Caco-2 (cell line): ENCODE data around the gene SLC39A12. TPM values are rescaled to one million over a fixed set of nuclear protein-coding genes. Genes with fewer than 3 reads are reported as not detected.

Experiments used
- BruUV-seq: library from RNA; stranded (reverse); fragments of 400-500 nt; replicated peaks from 2 replicates; lab custom pipeline; 2021; lab: Mats Ljungman, UMichigan
- CTCF ChIA-PET: fragments of 300-600 bp; sonication (Branson Sonifier 250); formaldehyde crosslinking; loops from one replicate; lab custom pipeline; 2022; ENCODE audit warnings: antibody characterized with exemption; lab: Charles Lee
- POLR2A ChIA-PET: fragments of 300-600 bp; sonication (Branson Sonifier 250); formaldehyde crosslinking; loops from one replicate; lab custom pipeline; 2022; ENCODE audit warnings: antibody characterized with exemption; lab: Charles Lee
- DNase-seq, 2 experiments: peaks; one replicate each; pipeline versions ENCODE4 v3.0.0 to v3.0.0-alpha.2; 2020 to 2022
- H3K27me3 ChIP-seq: replicated peaks from 2 replicates; pipeline ENCODE4 v1.6.0; 2011; ENCODE audit warnings: low read length; ENCODE audit not compliant: control insufficient read depth, insufficient read depth
- H3K36me3 ChIP-seq: 2 replicates; pipeline ENCODE4 v1.5.1; 2011; ENCODE audit warnings: low read length; ENCODE audit not compliant: control insufficient read depth, insufficient read depth
- H3K4me1 ChIP-seq: fragments of 250-450 bp; sonication (Bioruptor Pico); 2 replicates; pipeline ENCODE4 v1.5.1; 2020; ENCODE audit warnings: mild to moderate bottlenecking
- H3K4me3 ChIP-seq: 2 replicates; pipeline ENCODE4 v1.5.1; 2011; ENCODE audit warnings: low read depth, mild to moderate bottlenecking, control low read depth, low read length
- H3K9me3 ChIP-seq: fragments of 250-450 bp; sonication (Bioruptor Pico); 2 replicates; pipeline ENCODE4 v1.5.1; 2020; ENCODE audit warnings: mild to moderate bottlenecking, moderate library complexity
- H3K27ac Mint-ChIP-seq: one replicate; pipeline ENCODE4 v1.8.0; 2022; ENCODE audit warnings: mixed read lengths; ENCODE audit not compliant: unreplicated experiment
- H3K27me3 Mint-ChIP-seq: one replicate; pipeline ENCODE4 v1.8.0; 2022; ENCODE audit warnings: mixed read lengths; ENCODE audit not compliant: insufficient read depth, unreplicated experiment
- H3K36me3 Mint-ChIP-seq: one replicate; pipeline ENCODE4 v1.8.0; 2022; ENCODE audit warnings: mild to moderate bottlenecking, mixed read lengths; ENCODE audit not compliant: insufficient read depth, unreplicated experiment
- H3K4me1 Mint-ChIP-seq: one replicate; pipeline ENCODE4 v1.8.0; 2022; ENCODE audit warnings: low read depth, mixed read lengths; ENCODE audit not compliant: unreplicated experiment
- H3K4me3 Mint-ChIP-seq: one replicate; pipeline ENCODE4 v1.8.0; 2022; ENCODE audit warnings: mild to moderate bottlenecking, moderate library complexity, mixed read lengths; ENCODE audit not compliant: unreplicated experiment
- H3K9me3 Mint-ChIP-seq: one replicate; pipeline ENCODE4 v1.8.0; 2022; ENCODE audit warnings: mixed read lengths; ENCODE audit not compliant: unreplicated experiment
- CTCF ChIP-seq, 2 experiments: fragments of 200-600 bp in 1 of 2; IDR thresholded peaks; 1 replicate in 1 of 2; 2 replicates in 1 of 2; pipeline versions ENCODE4 v1.5.1 to v1.8.0; 2011 to 2022; ENCODE audit warnings: antibody characterized with exemption in 1 of 2, control low read depth in 1 of 2, inconsistent platforms in 1 of 2, low read depth in 1 of 2, low read length in 1 of 2, mild to moderate bottlenecking in 1 of 2, moderate library complexity in 1 of 2; ENCODE audit not compliant: insufficient read depth in 1 of 2, severe bottlenecking in 1 of 2, unreplicated experiment in 1 of 2
- intact Hi-C: fragments of 100-400 bp; cut with micrococcal nuclease; formaldehyde crosslinking; loops from one replicate; pipeline ENCODE4 v1.10.0; 2022; ENCODE audit not compliant: unreplicated experiment
- total RNA-seq: library from RNA; stranded (reverse); gene quantifications from 2 replicates; pipeline ENCODE4 v1.2.3, GENCODE V29; 2022

The SLC39A12 gene
- total RNA-seq, 1 experiment from 2014 or later = not detected

DNA sequence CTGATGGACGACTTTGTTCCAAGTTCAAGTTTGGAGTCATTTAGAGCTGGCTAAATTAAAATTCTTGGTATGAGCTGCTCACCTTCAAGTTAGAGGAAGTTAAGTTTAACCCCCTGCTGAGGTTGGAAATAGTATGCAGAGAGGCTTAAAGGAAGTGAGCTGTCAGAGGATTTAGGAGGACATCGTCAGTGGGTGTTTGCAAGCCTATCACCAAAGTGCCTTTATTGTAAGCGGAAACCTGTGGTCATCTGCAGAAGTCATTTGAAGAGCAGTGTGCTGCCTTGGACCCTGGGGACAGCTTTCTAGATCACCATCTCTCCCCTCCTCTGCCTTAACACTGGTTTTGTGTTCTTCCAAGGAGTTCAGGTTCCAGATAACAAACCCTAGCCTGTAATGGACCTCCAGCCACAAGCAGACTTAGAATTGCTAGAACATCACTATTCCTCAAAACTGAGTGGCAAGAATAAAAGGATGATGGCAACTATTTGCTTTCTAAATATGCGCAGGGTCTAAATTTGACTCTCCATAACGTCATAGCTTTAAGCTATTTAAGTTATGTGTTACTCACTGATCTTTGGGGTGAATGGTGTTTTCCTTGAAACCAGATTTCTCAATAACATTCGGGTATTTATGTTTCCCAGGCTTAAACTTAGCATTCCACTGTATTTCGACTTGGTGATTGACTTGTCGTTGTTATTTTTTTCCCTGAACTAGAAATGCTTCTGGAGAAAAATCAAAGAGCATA, 93.4 kb downstream of the SLC39A12 start:
- Mint-ChIP-seq H3K27me3 (peaks cover 5% of the 10 kb centered on the region), H3K27ac (no peak overlapping the region), H3K36me3 (no peaks in the 10 kb centered on the region), H3K4me3 (no peak overlapping the region), H3K9me3 (no peaks in the 10 kb centered on the region), H3K4me1 (no peaks in the 10 kb centered on the region)
- Histone ChIP-seq H3K36me3 (no peaks in the 10 kb centered on the region), H3K27me3 (no peaks in the 10 kb centered on the region), H3K4me1 (no peaks in the 10 kb centered on the region), H3K4me3 (no peak overlapping the region), H3K9me3 (no peaks in the 10 kb centered on the region)
- CTCF ChIA-PET = interaction anchor here (0.6 kb wide), 2 partner anchors 428 to 439 kb away, joined by 3 read pairs; partner anchors contain the start of gene HACD1
- no peak for DNase-seq
- POLR2A ChIA-PET = no interaction called here
- TF ChIP-seq CTCF (IDR thresholded peaks at IDR 0.05; ENCODE audit: insufficient read depth in 1 of 2, low read depth in 1 of 2, low read length in 1 of 2, severe bottlenecking in 1 of 2, unreplicated experiment in 1 of 2) = no peak
- intact Hi-C loops = no loop called here
- BruUV-seq = no TSS peak

DNA sequence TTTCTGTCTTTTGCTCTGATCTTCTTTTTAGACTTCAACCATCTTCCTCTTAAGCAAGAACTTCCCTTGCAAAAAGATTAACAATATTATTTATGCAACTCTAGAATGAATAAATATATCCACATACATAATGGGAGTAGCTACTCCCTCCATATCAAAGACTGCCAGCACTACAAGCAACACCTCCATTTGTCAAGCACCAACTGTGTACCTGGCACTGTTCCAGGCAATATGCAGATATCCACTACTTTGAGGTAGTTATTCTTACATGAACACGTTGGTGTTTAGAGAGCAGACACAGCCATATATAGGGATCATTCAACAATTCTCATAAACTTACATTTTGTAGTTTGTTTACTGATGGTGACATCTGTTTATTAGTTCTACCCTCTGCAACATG, 104.9 kb downstream of the SLC39A12 start:
- ChIA-PET POLR2A (no interaction called here), CTCF (no interaction called here)
- Mint-ChIP-seq H3K27ac (no peak overlapping the region), H3K4me3 (no peak overlapping the region), H3K9me3 (no peaks in the 10 kb centered on the region), H3K27me3 (no peaks in the 10 kb centered on the region), H3K36me3 (no peaks in the 10 kb centered on the region), H3K4me1 (no peaks in the 10 kb centered on the region)
- no peak overlapping the region for H3K4me3 ChIP-seq
- H3K36me3 ChIP-seq = no peaks in the 10 kb centered on the region
- no TSS peak for BruUV-seq
- no peak for DNase-seq
- H3K4me1 ChIP-seq = no peaks in the 10 kb centered on the region
- H3K9me3 ChIP-seq = no peaks in the 10 kb centered on the region
- intact Hi-C loops = no loop called here
- no peak for TF ChIP-seq CTCF (IDR thresholded peaks at IDR 0.05; ENCODE audit: insufficient read depth in 1 of 2, low read depth in 1 of 2, low read length in 1 of 2, severe bottlenecking in 1 of 2, unreplicated experiment in 1 of 2)
- no peaks in the 10 kb centered on the region for H3K27me3 ChIP-seq

DNA sequence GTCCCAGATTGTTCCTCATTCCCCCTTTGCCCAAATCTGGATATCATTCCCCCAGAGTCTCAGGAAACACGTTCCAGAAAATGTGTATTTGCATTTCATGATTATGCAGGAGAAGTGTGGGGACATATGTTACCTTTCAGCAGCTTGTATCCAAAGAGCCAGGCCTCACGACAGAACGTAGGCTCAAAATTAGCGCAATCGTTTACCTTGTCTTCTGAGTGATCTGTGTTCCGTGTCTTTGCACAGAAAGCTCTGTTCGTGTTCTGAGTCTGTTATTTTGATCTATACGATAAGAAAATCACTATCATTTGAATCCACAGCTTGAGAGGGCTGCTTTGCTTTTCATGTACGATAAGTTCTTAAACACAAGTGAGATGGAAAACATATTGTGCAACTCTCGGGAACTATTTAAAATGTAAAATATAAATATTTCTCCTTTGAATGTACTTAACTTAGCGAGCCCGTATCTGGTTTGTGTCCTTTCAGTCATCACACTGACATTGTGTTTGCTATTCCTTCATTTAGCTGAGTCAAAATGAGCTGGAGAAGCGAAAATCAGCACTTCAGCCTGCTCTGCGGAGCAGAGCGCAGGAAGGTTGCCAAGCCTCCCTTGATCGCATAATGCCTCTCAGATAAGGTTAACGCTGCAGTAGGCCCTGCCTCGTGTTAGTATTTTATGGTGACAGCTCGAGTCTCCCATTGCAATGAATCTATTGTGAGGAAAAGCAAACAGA, 108.3 kb downstream of the SLC39A12 start:
- Mint-ChIP-seq H3K27ac (no peak overlapping the region), H3K27me3 (no peaks in the 10 kb centered on the region)
- POLR2A ChIA-PET = no interaction called here

More for the DNA sequence above, 108.3 kb downstream of the SLC39A12 start:
- no peaks in the 10 kb centered on the region for H3K9me3 ChIP-seq
- Mint-ChIP-seq H3K4me1 (no peaks in the 10 kb centered on the region), H3K36me3 (no peaks in the 10 kb centered on the region), H3K9me3 (no peaks in the 10 kb centered on the region), H3K4me3 (no peak overlapping the region)
- intact Hi-C loops = no loop called here
- no TSS peak for BruUV-seq
- H3K4me3 ChIP-seq = no peak overlapping the region
- no peak for DNase-seq
- H3K4me1 ChIP-seq = no peaks in the 10 kb centered on the region
- no peak for TF ChIP-seq CTCF (IDR thresholded peaks at IDR 0.05; ENCODE audit: insufficient read depth in 1 of 2, low read depth in 1 of 2, low read length in 1 of 2, severe bottlenecking in 1 of 2, unreplicated experiment in 1 of 2)
- no peaks in the 10 kb centered on the region for H3K36me3 ChIP-seq
- no peaks in the 10 kb centered on the region for H3K27me3 ChIP-seq
- CTCF ChIA-PET = no interaction called here
